Pancreas (tissue), 10 donors: ENCODE results near the gene DMD. TPM values are rescaled to one million over a fixed set of nuclear protein-coding genes. Genes with fewer than 3 reads are reported as not detected.

Experiments used
- ATAC-seq, 4 donors: fragments of 200-7000 bp; cut with Tn5 transposase; one replicate each; pipeline versions ENCODE4 v1.8.0 to v1.9.1; 2020; ENCODE audit warnings: mild to moderate bottlenecking in 4 of 4, moderate library complexity in 4 of 4
- DNase-seq, 6 donors: peaks; one replicate each; pipeline ENCODE4 v3.0.0-alpha.2; 2020
- FAIRE-seq: peaks from 2 replicates; lab custom pipeline; 2012; peaks lifted over from hg19 to GRCh38; lab: Jason Lieb, UNC
- H3K27ac ChIP-seq, 4 donors: fragments of 200-600 bp; sonication (generic); 1 replicate in 3 of 4; 2 replicates in 1 of 4; pipeline versions ENCODE4 v1.5.0 to v1.8.0; 2020
- H3K27me3 ChIP-seq, 4 donors: fragments of 200-600 bp; one replicate each; pipeline ENCODE4 v1.8.0; 2021
- H3K36me3 ChIP-seq, 3 donors: fragments of 200-600 bp; sonication (generic) in 1 of 3; one replicate each; pipeline versions ENCODE4 v1.5.0 to v1.8.0; 2020 to 2021
- H3K4me1 ChIP-seq, 3 donors: fragments of 200-600 bp; one replicate each; pipeline ENCODE4 v1.8.0; 2021
- H3K4me3 ChIP-seq, 4 donors: fragments of 200-600 bp; sonication (generic) in 2 of 4; one replicate each; pipeline versions ENCODE4 v1.5.0 to v1.8.0; 2020 to 2021
- H3K9me3 ChIP-seq, 4 donors: fragments of 200-600 bp; one replicate each; pipeline ENCODE4 v1.8.0; 2021
- WGBS, 2 donors: extraction: QIAGEN DNeasy Blood & Tissue Kit; methylation state at CpG; one replicate each; pipeline ENCODE4 v1.1.7; 2013; 5-methylcytosine and 5-hydroxymethylcytosine counted together
- intact Hi-C, 3 donors: fragments of 100-400 bp; cut with DNase I; formaldehyde crosslinking; loops; one replicate each; pipeline versions ENCODE4 v1.11.1 to v1.14.2; 2022
- polyA plus RNA-seq, 2 donors: library from polyadenylated mRNA; stranded (reverse); fragments of 200-250 nt; gene quantifications; one replicate each; pipeline ENCODE4 v1.2.3, GENCODE V29; 2013
- total RNA-seq, 6 donors: library from RNA; stranded (reverse); fragmentation: NEBNext Ultra II Directional in 4 of 6; extraction: Animal tissue kit (Norgen Biotek cat#: 25700) in 4 of 6; gene quantifications; one replicate each; pipeline versions ENCODE4 v1.2.1 to v1.2.4, GENCODE V29; 2021 to 2023
- TF ChIP-seq, protein P1 (sequence below), 4 donors: fragments of 200-600 bp; sonication (generic) in 3 of 4; IDR thresholded peaks; one replicate each; pipeline versions ENCODE4 v1.5.0 to v1.8.0; 2021; ENCODE audit warnings: antibody characterized with exemption in 4 of 4
- donor health status: healthy with polysubstance abuse.
- donor health status: DM: no; HTN: no; CAD: no; lungs with moderate emphysema.
- donor health status: DM: no; HTN: no; CAD: no.
- donor health status: control.
- donor health status: control.
- donor health status: Bipolar disorder and iron deficiency.
- donor health status: DM: yes; HTN: yes; CAD: no.
- donor health status: DM: no; HTN: no; CAD: no.
- donor health status: DM: no; HTN: no; CAD: no.
- donor health status: DM: yes; HTN: yes; CAD: no.

The DMD gene
- total and polyA plus RNA-seq, 8 donors, result 9.1 to 46.5 (median 32.1) TPM

DNA sequence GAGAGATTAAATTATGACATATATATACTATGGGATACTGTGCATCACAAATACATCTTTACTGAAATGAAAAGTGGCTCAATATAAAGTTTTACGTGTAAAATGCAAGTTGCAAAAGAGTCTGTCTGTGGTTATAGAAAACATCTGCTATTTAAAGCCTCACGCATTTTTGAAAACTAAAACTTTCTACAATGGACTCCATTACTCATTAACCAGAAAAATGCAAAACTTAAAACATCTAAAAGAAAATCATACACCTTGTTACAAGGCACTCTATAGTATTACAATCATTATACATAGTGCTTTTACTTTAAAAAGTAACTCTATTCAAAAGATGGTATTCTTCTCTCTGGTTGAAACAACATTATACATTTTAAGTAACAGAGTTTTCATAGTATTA lies 755.6 kb downstream of the DMD start:
- Histone ChIP-seq H3K9me3 (no peaks in the 10 kb centered on the region), H3K4me1 (no peaks in the 10 kb centered on the region), H3K27ac (no peak overlapping the region), H3K4me3 (no peak overlapping the region), H3K27me3 (peaks cover 0 to 9% (median 0%) of the 10 kb centered on the region in 4 donors), H3K36me3 (no peaks in the 10 kb centered on the region)
- ATAC-seq (no peak), DNase-seq (no peak), FAIRE-seq (no peak)
- intact Hi-C loops, result no loop called here
- WGBS, 2 donors, result 69 to 70% methylated on average over 2 of the region's 2 CpGs
- TF ChIP-seq, protein P1, sequence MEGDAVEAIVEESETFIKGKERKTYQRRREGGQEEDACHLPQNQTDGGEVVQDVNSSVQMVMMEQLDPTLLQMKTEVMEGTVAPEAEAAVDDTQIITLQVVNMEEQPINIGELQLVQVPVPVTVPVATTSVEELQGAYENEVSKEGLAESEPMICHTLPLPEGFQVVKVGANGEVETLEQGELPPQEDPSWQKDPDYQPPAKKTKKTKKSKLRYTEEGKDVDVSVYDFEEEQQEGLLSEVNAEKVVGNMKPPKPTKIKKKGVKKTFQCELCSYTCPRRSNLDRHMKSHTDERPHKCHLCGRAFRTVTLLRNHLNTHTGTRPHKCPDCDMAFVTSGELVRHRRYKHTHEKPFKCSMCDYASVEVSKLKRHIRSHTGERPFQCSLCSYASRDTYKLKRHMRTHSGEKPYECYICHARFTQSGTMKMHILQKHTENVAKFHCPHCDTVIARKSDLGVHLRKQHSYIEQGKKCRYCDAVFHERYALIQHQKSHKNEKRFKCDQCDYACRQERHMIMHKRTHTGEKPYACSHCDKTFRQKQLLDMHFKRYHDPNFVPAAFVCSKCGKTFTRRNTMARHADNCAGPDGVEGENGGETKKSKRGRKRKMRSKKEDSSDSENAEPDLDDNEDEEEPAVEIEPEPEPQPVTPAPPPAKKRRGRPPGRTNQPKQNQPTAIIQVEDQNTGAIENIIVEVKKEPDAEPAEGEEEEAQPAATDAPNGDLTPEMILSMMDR (IDR thresholded peaks at IDR 0.05), result no peak

GRCh38 chrX:32451954-32452695 lies 759.2 kb downstream of the DMD start:
- TF ChIP-seq, protein P1 (IDR thresholded peaks at IDR 0.05), result no peak
- FAIRE-seq (no peak), DNase-seq (no peak), ATAC-seq (no peak)
- no peak overlapping the region for H3K4me3 ChIP-seq
- intact Hi-C loops, result no loop called here
- 81 to 82% methylated on average over 3 of the region's 3 CpGs for WGBS, 2 donors
- no peaks in the 10 kb centered on the region for H3K36me3 ChIP-seq
- H3K4me1 ChIP-seq, result no peaks in the 10 kb centered on the region
- H3K9me3 ChIP-seq, result no peaks in the 10 kb centered on the region
- no peak overlapping the region for H3K27ac ChIP-seq
- peaks cover 0 to 9% (median 0%) of the 10 kb centered on the region in 4 donors for H3K27me3 ChIP-seq

DNA sequence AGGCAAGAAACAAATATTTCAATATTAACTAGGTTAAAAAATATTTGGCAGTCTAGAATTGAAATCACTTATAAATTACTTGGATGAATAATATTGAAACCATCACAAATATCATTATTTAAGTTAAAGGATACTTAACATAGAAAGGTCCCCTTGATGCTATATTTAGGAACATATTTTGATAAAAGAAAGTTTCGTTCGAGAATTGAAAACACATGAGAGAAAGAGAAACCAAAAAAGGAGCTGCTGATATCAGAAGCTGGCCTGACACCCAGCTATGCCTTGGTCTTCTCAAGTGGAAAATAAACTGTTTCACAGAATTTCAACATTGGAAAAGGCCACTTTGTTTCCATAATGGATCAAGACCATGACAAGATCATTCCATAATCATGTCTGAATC lies 762.4 kb downstream of the DMD start:
- no peak overlapping the region for H3K27ac ChIP-seq
- TF ChIP-seq, protein P1 (IDR thresholded peaks at IDR 0.05), result no peak
- intact Hi-C loops, result no loop called here
- DNase-seq (no peak), ATAC-seq (no peak), FAIRE-seq (no peak)
- WGBS, 2 donors, result 56 to 74% methylated on average over 2 of the region's 2 CpGs
- no peaks in the 10 kb centered on the region for H3K36me3 ChIP-seq
- H3K4me1 ChIP-seq, result no peaks in the 10 kb centered on the region
- H3K9me3 ChIP-seq, result no peaks in the 10 kb centered on the region
- H3K4me3 ChIP-seq, result no peak overlapping the region
- H3K27me3 ChIP-seq, result peaks cover 0 to 6% (median 0%) of the 10 kb centered on the region in 4 donors

- Histone ChIP-seq H3K27ac (no peak overlapping the region), H3K9me3 (no peaks in the 10 kb centered on the region), H3K36me3 (no peaks in the 10 kb centered on the region), H3K4me1 (no peaks in the 10 kb centered on the region), H3K27me3 (peaks cover 0 to 6% (median 0%) of the 10 kb centered on the region in 4 donors), H3K4me3 (no peak overlapping the region)
- no peak for DNase-seq
- no peak for FAIRE-seq
- intact Hi-C loops, result no loop called here
- TF ChIP-seq, protein P1 (IDR thresholded peaks at IDR 0.05), result no peak
- WGBS, 2 donors, result 90 to 92% methylated on average over 1 of the region's 1 CpG
- ATAC-seq, result peak in 2 of 4 donors; percentile 32 to 37
Observed at GRCh38 chrX:32448320-32448719, 763.0 kb downstream of the DMD start.

- 97 to 100% methylated on average over 1 of the region's 1 CpG for WGBS, 2 donors
- FAIRE-seq, result no peak
- intact Hi-C loops, result no loop called here
Observed at GRCh38 chrX:32447640-32448039, 763.7 kb downstream of the DMD start.

More at GRCh38 chrX:32447640-32448039, 763.7 kb downstream of the DMD start:
- H3K36me3 ChIP-seq, result no peaks in the 10 kb centered on the region
- H3K27me3 ChIP-seq, result peaks cover 0 to 6% (median 0%) of the 10 kb centered on the region in 4 donors
- no peak overlapping the region for H3K27ac ChIP-seq
- no peaks in the 10 kb centered on the region for H3K9me3 ChIP-seq
- no peak for ATAC-seq
- no peak for DNase-seq
- no peak overlapping the region for H3K4me3 ChIP-seq
- TF ChIP-seq, protein P1 (IDR thresholded peaks at IDR 0.05), result no peak
- H3K4me1 ChIP-seq, result no peaks in the 10 kb centered on the region
